Mesendoderm (in vitro differentiated cells): ENCODE results near the gene GREB1L.
"Not testable (repeated sequence)": the region's sequence is repeated elsewhere in the genome, so short reads cannot be mapped to it uniquely, and the experiment has no call there.

ENCODE experiments used
- DNase-seq: peaks from one replicate; pipeline ENCODE4 v3.0.0; 2013
- H2AK5ac ChIP-seq: 2 replicates; pipeline ENCODE4 v1.6.1; 2013; ENCODE audit warnings: low read length, inconsistent platforms
- H2BK120ac ChIP-seq: 2 replicates; pipeline ENCODE4 v1.6.1; 2013; ENCODE audit warnings: low read depth, mild to moderate bottlenecking, low read length, moderate library complexity, mixed read lengths
- H2BK15ac ChIP-seq: replicated peaks from 2 replicates; pipeline ENCODE4 v1.6.1; 2013; ENCODE audit warnings: low read depth, mild to moderate bottlenecking, moderate library complexity
- H2BK5ac ChIP-seq: 2 replicates; pipeline ENCODE4 v1.6.1; 2013; ENCODE audit warnings: low read length, inconsistent platforms
- H3K18ac ChIP-seq: 2 replicates; pipeline ENCODE4 v1.6.1; 2013; ENCODE audit warnings: mild to moderate bottlenecking, low read length, mixed read lengths
- H3K23ac ChIP-seq: one replicate; pipeline ENCODE4 v1.6.1; 2013; ENCODE audit warnings: low read length
- H3K27ac ChIP-seq: 2 replicates; pipeline ENCODE4 v1.5.1; 2013; ENCODE audit warnings: low read depth, mild to moderate bottlenecking, inconsistent platforms, low read length, moderate library complexity
- H3K27me3 ChIP-seq: 2 replicates; pipeline ENCODE4 v1.6.1; 2013; ENCODE audit warnings: low read length, control low read depth, mild to moderate bottlenecking, inconsistent platforms; ENCODE audit not compliant: insufficient read depth, poor library complexity
- H3K36me3 ChIP-seq: 2 replicates; pipeline ENCODE4 v1.6.1; 2013; ENCODE audit warnings: low read length, inconsistent platforms; ENCODE audit not compliant: control insufficient read depth, insufficient read depth
- H3K4ac ChIP-seq: one replicate; pipeline ENCODE4 v1.6.1; 2013; ENCODE audit warnings: low read depth, mild to moderate bottlenecking, low read length, moderate library complexity
- H3K4me1 ChIP-seq: 2 replicates; pipeline ENCODE4 v1.6.1; 2013; ENCODE audit warnings: low read depth, low read length, inconsistent platforms; ENCODE audit not compliant: control insufficient read depth
- H3K4me2 ChIP-seq: 2 replicates; pipeline ENCODE4 v1.6.1; 2013; ENCODE audit warnings: low read length
- H3K4me3 ChIP-seq: 2 replicates; pipeline ENCODE4 v1.5.1; 2013; ENCODE audit warnings: mild to moderate bottlenecking, low read length
- H3K56ac ChIP-seq: one replicate; pipeline ENCODE4 v1.6.1; 2013; ENCODE audit warnings: low read length
- H3K79me1 ChIP-seq: 2 replicates; pipeline ENCODE4 v1.6.1; 2013; ENCODE audit warnings: low read length, inconsistent platforms
- H3K79me2 ChIP-seq: 2 replicates; pipeline ENCODE4 v1.6.1; 2013; ENCODE audit warnings: mild to moderate bottlenecking, low read length; ENCODE audit not compliant: control insufficient read depth, insufficient read depth
- H3K9ac ChIP-seq: 2 replicates; pipeline ENCODE4 v1.6.1; 2013; ENCODE audit warnings: low read length, inconsistent platforms
- H4K5ac ChIP-seq: one replicate; pipeline ENCODE4 v1.6.1; 2013; ENCODE audit warnings: low read length
- H4K8ac ChIP-seq: one replicate; pipeline ENCODE4 v1.6.1; 2013; ENCODE audit warnings: low read depth, mild to moderate bottlenecking, control low read depth, low read length, moderate library complexity
- WGBS: extraction: QIAGEN DNeasy Blood & Tissue Kit; methylation state at CpG from one replicate; pipeline ENCODE4 v1.1.7; 2013; ENCODE audit warnings: low lambda C conversion rate, missing lambda C conversion rate; ENCODE audit not compliant: insufficient coverage; ENCODE audit errors: extremely low coverage; 5-methylcytosine and 5-hydroxymethylcytosine counted together

Gene GREB1L

DNA sequence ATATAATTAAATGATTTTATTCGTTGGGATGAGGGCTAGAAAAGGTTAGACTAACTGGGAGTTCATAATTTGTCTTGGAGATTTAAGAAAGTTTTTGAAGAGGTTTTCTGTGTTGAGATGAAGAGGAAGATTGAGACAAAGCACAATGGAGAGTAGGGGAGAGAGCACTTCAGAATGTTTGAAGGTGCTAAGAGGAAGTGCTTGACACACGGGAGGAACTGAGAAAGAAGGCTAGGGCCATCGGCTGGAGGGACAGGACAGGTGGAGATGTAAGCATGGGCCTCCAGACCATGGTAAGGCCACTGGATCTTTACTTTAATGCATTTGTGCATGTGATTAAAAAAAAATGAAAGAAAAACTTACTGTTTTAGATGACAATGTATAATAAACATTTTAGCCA is 31.5 kb downstream of the GREB1L start:
- Histone ChIP-seq H3K9ac (no peak overlapping the region), H3K4ac (no peak overlapping the region), H2BK120ac (no peak overlapping the region), H4K8ac (no peak overlapping the region), H2BK15ac (no peak overlapping the region), H3K56ac (no peak overlapping the region), H3K4me3 (no peak overlapping the region), H2BK5ac (no peak overlapping the region), H3K79me1 (no peaks in the 10 kb centered on the region), H3K4me1 (no peaks in the 10 kb centered on the region), H4K5ac (no peak overlapping the region), H3K18ac (no peak overlapping the region), H3K36me3 (no peaks in the 10 kb centered on the region), H3K23ac (no peak overlapping the region), H3K27ac (no peak overlapping the region), H3K4me2 (no peak overlapping the region), H3K79me2 (no peaks in the 10 kb centered on the region), H3K27me3 (no peaks in the 10 kb centered on the region), H2AK5ac (no peak overlapping the region)
- 100% methylated on average over 1 of the region's 3 CpGs for WGBS
- DNase-seq = no peak

DNA sequence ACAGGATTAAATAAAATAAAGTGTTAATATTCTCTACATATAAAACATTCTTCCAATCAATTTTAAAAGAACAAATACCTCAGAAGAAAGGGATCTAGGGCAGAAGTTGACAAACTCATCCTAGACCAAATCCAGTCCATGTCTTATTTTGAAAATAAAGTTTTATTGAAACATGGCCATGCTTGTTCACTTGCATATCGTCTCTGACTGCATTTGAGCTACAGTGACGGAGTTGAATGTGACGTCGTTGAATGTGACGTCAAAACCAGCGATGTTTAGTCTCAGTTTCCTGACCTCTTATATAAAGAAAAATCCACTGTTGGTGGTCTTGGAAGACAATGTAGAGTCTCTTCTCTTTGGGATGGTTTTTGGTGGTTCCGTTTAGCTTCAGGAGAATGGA is 33.6 kb downstream of the GREB1L start:
- Histone ChIP-seq H3K27me3 (no peaks in the 10 kb centered on the region), H3K79me2 (no peaks in the 10 kb centered on the region), H2BK5ac (no peak overlapping the region), H2BK15ac (no peak overlapping the region), H4K8ac (no peak overlapping the region), H4K5ac (no peak overlapping the region), H3K56ac (no peak overlapping the region), H3K27ac (no peak overlapping the region), H3K79me1 (no peaks in the 10 kb centered on the region), H3K23ac (no peak overlapping the region), H3K9ac (no peak overlapping the region), H3K4me3 (no peak overlapping the region), H2AK5ac (no peak overlapping the region), H3K4ac (no peak overlapping the region), H3K36me3 (no peaks in the 10 kb centered on the region), H2BK120ac (no peak overlapping the region), H3K4me1 (no peaks in the 10 kb centered on the region), H3K18ac (no peak overlapping the region), H3K4me2 (no peak overlapping the region)
- no peak for DNase-seq
- WGBS = no CpG with 5 or more reads among the region's 7 CpGs

DNA sequence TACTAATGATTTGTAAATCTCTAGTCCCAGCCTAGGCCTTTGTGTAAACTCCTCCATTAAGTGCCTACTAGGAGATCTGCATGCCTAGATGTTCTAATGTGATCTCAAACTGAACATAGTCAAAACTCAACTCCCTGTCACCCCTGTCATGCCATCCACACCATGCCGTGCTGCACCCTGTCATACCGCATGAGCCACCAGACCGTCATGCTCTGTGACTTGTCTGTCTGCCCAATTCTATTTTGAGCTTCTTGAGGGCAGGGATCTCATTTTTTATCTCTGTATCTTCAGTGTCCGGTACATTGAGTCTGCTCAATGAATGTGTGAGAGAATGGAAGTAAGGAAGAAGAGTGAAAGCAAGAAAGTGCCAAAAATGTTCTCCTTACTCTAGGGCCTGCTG is 35.5 kb downstream of the GREB1L start:
- H3K56ac ChIP-seq = no peak overlapping the region
- DNase-seq = no peak
- no peak overlapping the region for H3K23ac ChIP-seq
- H2BK15ac ChIP-seq = no peak overlapping the region
- H3K4me3 ChIP-seq = no peak overlapping the region
- H4K5ac ChIP-seq = no peak overlapping the region
- no peaks in the 10 kb centered on the region for H3K36me3 ChIP-seq
- H3K18ac ChIP-seq = no peak overlapping the region
- no peak overlapping the region for H4K8ac ChIP-seq
- no peak overlapping the region for H3K4ac ChIP-seq
- no peak overlapping the region for H3K27ac ChIP-seq
- H2BK120ac ChIP-seq = no peak overlapping the region
- no peak overlapping the region for H2AK5ac ChIP-seq
- H3K79me1 ChIP-seq = no peaks in the 10 kb centered on the region
- no peak overlapping the region for H3K9ac ChIP-seq
- H3K79me2 ChIP-seq = no peaks in the 10 kb centered on the region
- H2BK5ac ChIP-seq = no peak overlapping the region
- WGBS = no CpG with 5 or more reads among the region's 4 CpGs
- no peaks in the 10 kb centered on the region for H3K4me1 ChIP-seq
- no peak overlapping the region for H3K4me2 ChIP-seq
- no peaks in the 10 kb centered on the region for H3K27me3 ChIP-seq

DNA sequence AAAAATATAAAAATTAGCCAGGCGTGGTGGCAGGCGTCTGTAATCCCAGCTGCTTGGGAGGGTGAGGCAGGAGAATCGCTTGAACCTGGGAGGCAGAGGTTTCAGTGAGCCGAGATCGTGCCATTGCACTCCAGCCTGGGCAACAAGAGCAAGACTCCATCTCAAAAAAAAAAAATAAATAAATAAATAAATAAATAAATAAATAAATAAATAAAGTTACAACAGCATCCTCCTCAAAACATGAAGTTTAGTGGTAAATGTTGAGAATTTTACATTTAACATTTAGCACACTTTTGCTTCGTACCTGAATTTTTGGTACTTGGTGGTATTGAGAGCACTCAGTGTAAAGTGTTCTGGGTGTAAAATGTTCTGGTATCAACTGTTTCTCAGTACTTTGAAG is 36.2 kb downstream of the GREB1L start:
- not testable (repeated sequence) for H3K27me3 ChIP-seq, H3K4me2 ChIP-seq, H3K9ac ChIP-seq, H2AK5ac ChIP-seq, H4K8ac ChIP-seq, H3K36me3 ChIP-seq, H3K27ac ChIP-seq, H3K56ac ChIP-seq, H3K4ac ChIP-seq, DNase-seq, H3K4me1 ChIP-seq, H3K4me3 ChIP-seq, H3K79me2 ChIP-seq, H2BK120ac ChIP-seq, H3K18ac ChIP-seq, H4K5ac ChIP-seq, H3K79me1 ChIP-seq, H2BK15ac ChIP-seq, H3K23ac ChIP-seq, H2BK5ac ChIP-seq
- WGBS = no CpG with 5 or more reads among the region's 6 CpGs

GRCh38 chr18:21281603-21282002 is 39.6 kb downstream of the GREB1L start:
- Histone ChIP-seq H2BK120ac (no peak overlapping the region), H3K4me3 (no peak overlapping the region), H4K5ac (no peak overlapping the region), H3K27ac (no peak overlapping the region), H2BK15ac (no peak overlapping the region), H4K8ac (no peak overlapping the region), H3K79me1 (no peaks in the 10 kb centered on the region), H3K27me3 (no peaks in the 10 kb centered on the region), H2AK5ac (no peak overlapping the region), H3K23ac (no peak overlapping the region), H3K4me1 (no peaks in the 10 kb centered on the region), H2BK5ac (no peak overlapping the region), H3K18ac (no peak overlapping the region), H3K4me2 (no peak overlapping the region), H3K9ac (no peak overlapping the region), H3K56ac (no peak overlapping the region), H3K36me3 (no peaks in the 10 kb centered on the region), H3K79me2 (no peaks in the 10 kb centered on the region), H3K4ac (no peak overlapping the region)
- DNase-seq = no peak

- H3K4me1 ChIP-seq = no peaks in the 10 kb centered on the region
- no peaks in the 10 kb centered on the region for H3K79me1 ChIP-seq
- H3K9ac ChIP-seq = no peak overlapping the region
- no peak overlapping the region for H2BK15ac ChIP-seq
- no peak overlapping the region for H4K8ac ChIP-seq
- H3K23ac ChIP-seq = no peak overlapping the region
- no peaks in the 10 kb centered on the region for H3K36me3 ChIP-seq
- H3K4me2 ChIP-seq = no peak overlapping the region
- H2BK120ac ChIP-seq = no peak overlapping the region
- no peak overlapping the region for H3K56ac ChIP-seq
- DNase-seq = no peak
- H2BK5ac ChIP-seq = no peak overlapping the region
- no peaks in the 10 kb centered on the region for H3K27me3 ChIP-seq
- H3K18ac ChIP-seq = no peak overlapping the region
- H3K79me2 ChIP-seq = no peaks in the 10 kb centered on the region
- WGBS = no CpG with 5 or more reads among the region's 3 CpGs
- H3K4ac ChIP-seq = no peak overlapping the region
- H3K4me3 ChIP-seq = no peak overlapping the region
- H3K27ac ChIP-seq = no peak overlapping the region
- H2AK5ac ChIP-seq = no peak overlapping the region
- H4K5ac ChIP-seq = no peak overlapping the region
Observed at GRCh38 chr18:21284540-21284939, 42.5 kb downstream of the GREB1L start.
